ENCODE results near the gene FER1L5.

Gene FER1L5

GRCh38 chr2:96697476-96697875 is 54.9 kb downstream of the FER1L5 start:
- no peaks in the 10 kb centered on the region for H4K20me1 ChIP-seq (ENCODE audit: insufficient read depth, low read length, poor library complexity, severe bottlenecking)
- no peaks in the 10 kb centered on the region for H3K9me2 ChIP-seq (replicated peaks; ENCODE audit: low read depth, low read length)
- H3K9ac ChIP-seq (ENCODE audit: low read depth, low read length, poor library complexity, severe bottlenecking): no peak overlapping the region

GRCh38 chr2:96698221-96698861 is 55.8 kb downstream of the FER1L5 start:
- Histone ChIP-seq H3F3A (ENCODE audit: low read depth) (no peaks in the 10 kb centered on the region), H3K9ac (ENCODE audit: low read depth, low read length, poor library complexity, severe bottlenecking) (no peak overlapping the region), H3K4me2 (ENCODE audit: low read depth, low read length, poor library complexity, severe bottlenecking) (no peak overlapping the region), H3K9me3 (ENCODE audit: insufficient read depth, low read depth, low read length) (no peaks in the 10 kb centered on the region), H3K4me1 (ENCODE audit: insufficient read depth, low read length, poor library complexity, severe bottlenecking) (no peaks in the 10 kb centered on the region), H3K79me2 (ENCODE audit: insufficient read depth, low read length) (no peaks in the 10 kb centered on the region), H3K36me3 (ENCODE audit: insufficient read depth, low read length) (no peaks in the 10 kb centered on the region), H3K27me3 (ENCODE audit: insufficient read depth, low read length, poor library complexity, severe bottlenecking) (no peaks in the 10 kb centered on the region), H3K9me2 (replicated peaks; ENCODE audit: low read depth, low read length) (no peaks in the 10 kb centered on the region), H2AFZ (ENCODE audit: low read length) (no peak overlapping the region), H3K4me3 (ENCODE audit: low read length, poor library complexity, severe bottlenecking) (no peak overlapping the region), H4K20me1 (ENCODE audit: insufficient read depth, low read length, poor library complexity, severe bottlenecking) (no peaks in the 10 kb centered on the region)
- no peak for TF ChIP-seq CTCF (conservative IDR thresholded peaks at IDR 0.05; ENCODE audit: low read length)
- TF ChIP-seq EZH2phosphoT487 (IDR thresholded peaks at IDR 0.05; ENCODE audit: borderline replicate concordance): no peak

More at GRCh38 chr2:96697476-96697875, 54.9 kb downstream of the FER1L5 start:
- no peak overlapping the region for H2AFZ ChIP-seq (ENCODE audit: low read length)
- H3K9me3 ChIP-seq (ENCODE audit: insufficient read depth, low read depth, low read length): no peaks in the 10 kb centered on the region
- no peaks in the 10 kb centered on the region for H3K27me3 ChIP-seq (ENCODE audit: insufficient read depth, low read length, poor library complexity, severe bottlenecking)
- TF ChIP-seq EZH2phosphoT487 (IDR thresholded peaks at IDR 0.05; ENCODE audit: borderline replicate concordance) (no peak), CTCF (conservative IDR thresholded peaks at IDR 0.05; ENCODE audit: low read length) (no peak)
- no peaks in the 10 kb centered on the region for H3K36me3 ChIP-seq (ENCODE audit: insufficient read depth, low read length)
- no peaks in the 10 kb centered on the region for H3K4me1 ChIP-seq (ENCODE audit: insufficient read depth, low read length, poor library complexity, severe bottlenecking)
- H3F3A ChIP-seq (ENCODE audit: low read depth): no peaks in the 10 kb centered on the region
- H3K4me3 ChIP-seq (ENCODE audit: low read length, poor library complexity, severe bottlenecking): no peak overlapping the region
- no peak overlapping the region for H3K4me2 ChIP-seq (ENCODE audit: low read depth, low read length, poor library complexity, severe bottlenecking)
- no peaks in the 10 kb centered on the region for H3K79me2 ChIP-seq (ENCODE audit: insufficient read depth, low read length)

- H3K27me3 ChIP-seq (ENCODE audit: insufficient read depth, low read length, poor library complexity, severe bottlenecking): no peaks in the 10 kb centered on the region
- no peak overlapping the region for H3K4me3 ChIP-seq (ENCODE audit: low read length, poor library complexity, severe bottlenecking)
- no peaks in the 10 kb centered on the region for H3K36me3 ChIP-seq (ENCODE audit: insufficient read depth, low read length)
- H2AFZ ChIP-seq (ENCODE audit: low read length): no peak overlapping the region
- no peaks in the 10 kb centered on the region for H4K20me1 ChIP-seq (ENCODE audit: insufficient read depth, low read length, poor library complexity, severe bottlenecking)
- no peaks in the 10 kb centered on the region for H3K79me2 ChIP-seq (ENCODE audit: insufficient read depth, low read length)
- no peak overlapping the region for H3K9ac ChIP-seq (ENCODE audit: low read depth, low read length, poor library complexity, severe bottlenecking)
- H3K9me3 ChIP-seq (ENCODE audit: insufficient read depth, low read depth, low read length): no peaks in the 10 kb centered on the region
- H3F3A ChIP-seq (ENCODE audit: low read depth): no peaks in the 10 kb centered on the region
- H3K9me2 ChIP-seq (replicated peaks; ENCODE audit: low read depth, low read length): no peaks in the 10 kb centered on the region
- H3K4me1 ChIP-seq (ENCODE audit: insufficient read depth, low read length, poor library complexity, severe bottlenecking): no peaks in the 10 kb centered on the region
- H3K4me2 ChIP-seq (ENCODE audit: low read depth, low read length, poor library complexity, severe bottlenecking): no peak overlapping the region
- TF ChIP-seq EZH2phosphoT487 (IDR thresholded peaks at IDR 0.05; ENCODE audit: borderline replicate concordance) (no peak), CTCF (conservative IDR thresholded peaks at IDR 0.05; ENCODE audit: low read length) (no peak)
Measured at GRCh38 chr2:96699021-96699420, 56.5 kb downstream of the FER1L5 start.

All from Loucy (cell line).